Upper lobe of left lung (tissue), 6 donors: Measurements from ENCODE around the gene IL17RB. TPM values are rescaled to one million over a fixed set of nuclear protein-coding genes. Genes with fewer than 3 reads are reported as not detected.
A peak's percentile ranks its signal among the peaks of the same experiment; 100 is the strongest.

Experiments used
- ATAC-seq, 2 donors: fragments of 200-7000 bp; cut with Tn5 transposase; one replicate each; pipeline ENCODE4 v1.9.1; 2022; ENCODE audit warnings: mild to moderate bottlenecking in 2 of 2, moderate library complexity in 2 of 2; ENCODE audit not compliant: low FRiP score in 2 of 2
- DNase-seq, 2 donors: peaks; one replicate each; pipeline ENCODE4 v3.0.0-alpha.2; 2019 to 2020
- H3K27ac ChIP-seq, 4 donors: fragments of 200-600 bp; sonication (generic); one replicate each; pipeline ENCODE4 v1.5.1; 2016 to 2019
- H3K27me3 ChIP-seq, 4 donors: fragments of 200-600 bp; sonication (generic); one replicate each; pipeline ENCODE4 v1.5.1; 2017 to 2019
- H3K36me3 ChIP-seq, 4 donors: fragments of 200-600 bp; sonication (generic); one replicate each; pipeline ENCODE4 v1.5.1; 2016 to 2019
- H3K4me1 ChIP-seq, 4 donors: fragments of 200-600 bp; sonication (generic); one replicate each; pipeline ENCODE4 v1.5.1; 2018 to 2019
- H3K4me3 ChIP-seq, 4 donors: fragments of 200-600 bp; sonication (generic); one replicate each; pipeline ENCODE4 v1.5.1; 2017 to 2019; ENCODE audit warnings: mild to moderate bottlenecking in 2 of 4, moderate library complexity in 1 of 4
- H3K9me3 ChIP-seq, 4 donors: fragments of 200-600 bp; sonication (generic); one replicate each; pipeline ENCODE4 v1.5.1; 2018 to 2019
- EP300 ChIP-seq, 4 donors: sonication (generic); formaldehyde crosslinking; IDR thresholded peaks; one replicate each; pipeline ENCODE4 v1.5.1; 2017; ENCODE audit warnings: antibody characterized with exemption in 4 of 4, control low read depth in 2 of 4
- POLR2A ChIP-seq, 4 donors: fragments of 450-650 bp; IDR thresholded peaks; one replicate each; pipeline ENCODE4 v1.5.1; 2016 to 2017; ENCODE audit warnings: antibody characterized with exemption in 4 of 4, mild to moderate bottlenecking in 2 of 4
- POLR2AphosphoS5 ChIP-seq, 2 donors: sonication (generic); formaldehyde crosslinking; IDR thresholded peaks; one replicate each; pipeline ENCODE4 v1.5.1; 2017; ENCODE audit warnings: antibody characterized with exemption in 2 of 2
- WGBS, 2 donors: methylation state at CpG; one replicate each; pipeline ENCODE4 v1.1.5; 2017 to 2018; 5-methylcytosine and 5-hydroxymethylcytosine counted together
- total RNA-seq, 6 donors: library from RNA; depleted of rRNA in 4 of 6; stranded (reverse); fragments of >200 nt in 4 of 6; gene quantifications; one replicate each; pipeline versions ENCODE4 v1.1.0 to v1.2.1, GENCODE V29; 2016 to 2021
- TF ChIP-seq, protein P1 (sequence below), 6 experiments: fragments of 450-650 bp in 4 of 6; fragments of 200-600 bp in 2 of 6; sonication (generic) in 2 of 6; IDR thresholded peaks; one replicate each; pipeline ENCODE4 v1.5.1; 2016 to 2019; ENCODE audit warnings: antibody characterized with exemption in 6 of 6
- donor health status: DM: no; HTN: no; CAD: no; lungs with moderate emphysema.
- donor health status: DM: no; HTN: yes; CAD: no; lungs with severe emphysema.

Gene IL17RB
- total RNA-seq, 6 donors from 2014 or later, result 3.1 to 15.6 (median 6.3) TPM

DNA sequence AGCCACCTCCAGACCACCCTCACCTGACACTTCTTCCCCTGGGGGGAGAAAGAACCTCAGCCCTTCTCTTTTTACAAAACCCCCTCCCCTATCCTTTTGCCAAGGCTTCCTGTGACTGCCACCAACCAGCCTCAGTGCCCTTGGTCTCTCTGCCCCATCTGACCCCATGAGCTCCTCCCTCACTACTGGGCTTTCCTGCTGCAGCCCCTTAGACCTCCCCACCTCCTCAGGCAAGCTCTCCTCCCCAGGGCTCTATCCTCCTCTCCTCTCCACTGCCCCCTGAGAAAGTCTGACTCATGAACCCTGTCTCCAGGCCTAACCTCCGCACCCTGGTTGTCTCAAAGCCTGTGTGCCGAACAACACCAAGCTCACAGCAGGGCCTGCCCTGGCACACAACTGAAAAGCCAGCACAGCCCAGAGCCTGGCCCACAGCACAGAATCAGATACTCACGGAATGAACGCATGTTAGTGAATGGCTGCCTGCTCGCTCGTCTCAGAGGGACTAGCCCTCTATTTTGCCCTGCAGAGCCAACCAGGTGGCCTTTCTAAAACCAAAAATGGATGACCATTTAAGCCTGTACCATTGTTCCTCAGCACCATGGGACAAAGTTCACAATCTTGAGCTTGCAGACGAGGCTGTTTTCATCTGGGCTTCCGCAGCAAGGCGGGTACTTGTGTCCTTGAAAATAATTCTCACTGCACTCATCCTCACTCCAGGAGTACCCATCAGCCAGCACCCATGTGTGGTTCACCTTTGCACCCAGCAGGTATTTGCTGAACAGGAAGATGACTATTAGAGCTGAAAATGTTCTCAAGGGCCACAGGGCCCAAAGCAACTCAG, 1.9 kb upstream of the IL17RB start:
- no peak for ATAC-seq
- H3K27ac ChIP-seq, result no peak overlapping the region

DNA sequence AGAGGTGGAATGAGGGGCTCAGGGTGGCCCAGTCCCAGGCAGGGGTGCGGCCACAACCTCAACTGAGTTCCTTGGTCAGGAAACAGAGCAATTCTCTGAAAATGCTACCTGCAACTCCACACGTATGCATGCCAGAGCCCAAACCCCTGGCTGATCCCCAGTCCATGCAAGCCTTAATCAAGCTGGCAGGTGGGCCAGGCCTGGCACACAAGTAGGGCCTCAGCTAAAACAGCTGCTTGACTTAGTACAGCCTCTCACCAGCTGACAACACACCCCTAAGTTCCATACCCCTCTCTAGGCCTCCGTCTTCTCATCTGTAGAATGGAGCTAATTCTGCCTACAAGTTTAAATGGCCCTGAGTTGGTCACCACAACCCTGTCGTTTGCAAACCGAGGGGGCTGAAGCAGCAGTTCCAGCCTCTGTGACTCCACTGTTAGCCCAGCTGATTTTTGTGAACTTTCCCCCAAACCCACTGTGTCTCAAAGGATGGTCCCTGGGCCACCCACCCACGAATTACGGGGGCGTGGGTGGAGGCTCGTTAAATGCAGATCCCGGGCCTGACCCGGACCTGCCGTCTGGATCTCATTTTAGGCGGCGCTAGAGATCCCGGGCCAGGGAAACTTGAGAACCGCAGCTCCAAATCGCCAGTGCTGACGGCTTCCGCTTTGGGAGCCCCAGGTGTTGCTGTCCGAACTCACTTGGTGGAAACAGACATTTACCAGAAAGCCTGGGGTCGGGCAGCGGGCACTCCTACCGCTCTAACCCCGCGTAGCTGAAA, 1.1 kb upstream of the IL17RB start:
- Histone ChIP-seq H3K9me3 (no peaks in the 10 kb centered on the region), H3K4me1 (peaks cover 8 to 48% (median 22%) of the 10 kb centered on the region in 4 donors), H3K36me3 (no peaks in the 10 kb centered on the region), H3K4me3 (peak overlapping the region; percentile 36 to 75 (median 70)), H3K27me3 (peaks cover 0 to 2% (median 0%) of the 10 kb centered on the region in 4 donors), H3K27ac (peak overlapping the region; percentile 58 to 78 (median 74))
- no peak for TF ChIP-seq POLR2A (IDR thresholded peaks at IDR 0.05)
- TF ChIP-seq, protein P1, sequence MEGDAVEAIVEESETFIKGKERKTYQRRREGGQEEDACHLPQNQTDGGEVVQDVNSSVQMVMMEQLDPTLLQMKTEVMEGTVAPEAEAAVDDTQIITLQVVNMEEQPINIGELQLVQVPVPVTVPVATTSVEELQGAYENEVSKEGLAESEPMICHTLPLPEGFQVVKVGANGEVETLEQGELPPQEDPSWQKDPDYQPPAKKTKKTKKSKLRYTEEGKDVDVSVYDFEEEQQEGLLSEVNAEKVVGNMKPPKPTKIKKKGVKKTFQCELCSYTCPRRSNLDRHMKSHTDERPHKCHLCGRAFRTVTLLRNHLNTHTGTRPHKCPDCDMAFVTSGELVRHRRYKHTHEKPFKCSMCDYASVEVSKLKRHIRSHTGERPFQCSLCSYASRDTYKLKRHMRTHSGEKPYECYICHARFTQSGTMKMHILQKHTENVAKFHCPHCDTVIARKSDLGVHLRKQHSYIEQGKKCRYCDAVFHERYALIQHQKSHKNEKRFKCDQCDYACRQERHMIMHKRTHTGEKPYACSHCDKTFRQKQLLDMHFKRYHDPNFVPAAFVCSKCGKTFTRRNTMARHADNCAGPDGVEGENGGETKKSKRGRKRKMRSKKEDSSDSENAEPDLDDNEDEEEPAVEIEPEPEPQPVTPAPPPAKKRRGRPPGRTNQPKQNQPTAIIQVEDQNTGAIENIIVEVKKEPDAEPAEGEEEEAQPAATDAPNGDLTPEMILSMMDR (IDR thresholded peaks at IDR 0.05), result peak in 2 of 6 experiments; percentile 21 to 22
- ATAC-seq (peak; percentile 41 to 73), DNase-seq (peak in 1 of 2 donors; percentile 80)
- WGBS, 2 donors, result 17 to 43% methylated on average over 7 to 25 of the region's 25 CpGs

More for the DNA sequence above, 1.9 kb upstream of the IL17RB start:
- H3K9me3 ChIP-seq, result no peaks in the 10 kb centered on the region
- H3K27me3 ChIP-seq, result peaks cover 0 to 2% (median 0%) of the 10 kb centered on the region in 4 donors
- H3K4me1 ChIP-seq, result peaks cover 8 to 48% (median 22%) of the 10 kb centered on the region in 4 donors
- no peaks in the 10 kb centered on the region for H3K36me3 ChIP-seq
- no peak for DNase-seq
- no peak overlapping the region for H3K4me3 ChIP-seq
- no peak for TF ChIP-seq POLR2A (IDR thresholded peaks at IDR 0.05)
- no peak for TF ChIP-seq POLR2AphosphoS5 (IDR thresholded peaks at IDR 0.05)
- TF ChIP-seq, protein P1 (IDR thresholded peaks at IDR 0.05), result no peak
- no peak for TF ChIP-seq EP300 (IDR thresholded peaks at IDR 0.05)
- 81 to 96% methylated on average over 8 to 9 of the region's 9 CpGs for WGBS, 2 donors

DNA sequence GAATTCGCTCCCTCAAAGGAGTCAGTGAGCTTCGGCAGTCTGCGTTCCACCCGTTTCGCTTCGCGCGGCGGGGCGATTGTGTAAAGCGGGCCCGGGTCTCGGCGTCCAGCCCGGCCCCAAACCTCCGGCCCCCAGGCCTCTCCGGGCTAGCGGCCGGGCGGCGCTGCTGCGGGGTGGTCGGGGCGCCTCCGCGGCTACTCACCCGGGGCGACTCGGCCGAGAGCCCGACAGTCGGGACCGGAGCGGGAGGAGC, 561 bp upstream of the IL17RB start:
- Histone ChIP-seq H3K27ac (peak overlapping the region; percentile 58 to 78 (median 74)), H3K27me3 (peaks cover 0 to 2% (median 0%) of the 10 kb centered on the region in 4 donors), H3K4me1 (peaks cover 8 to 48% (median 22%) of the 10 kb centered on the region in 4 donors), H3K9me3 (no peaks in the 10 kb centered on the region), H3K4me3 (peak overlapping the region; percentile 36 to 75 (median 70)), H3K36me3 (no peaks in the 10 kb centered on the region)
- TF ChIP-seq EP300 (IDR thresholded peaks at IDR 0.05) (no peak), POLR2AphosphoS5 (IDR thresholded peaks at IDR 0.05) (no peak), POLR2A (IDR thresholded peaks at IDR 0.05) (no peak)
- TF ChIP-seq, protein P1 (IDR thresholded peaks at IDR 0.05), result no peak
- no peak for DNase-seq
- WGBS, 2 donors, result 0% methylated on average over 14 of the region's 34 CpGs; no CpG with 5 or more reads in 1 of the 2 donors
- no peak for ATAC-seq

DNA sequence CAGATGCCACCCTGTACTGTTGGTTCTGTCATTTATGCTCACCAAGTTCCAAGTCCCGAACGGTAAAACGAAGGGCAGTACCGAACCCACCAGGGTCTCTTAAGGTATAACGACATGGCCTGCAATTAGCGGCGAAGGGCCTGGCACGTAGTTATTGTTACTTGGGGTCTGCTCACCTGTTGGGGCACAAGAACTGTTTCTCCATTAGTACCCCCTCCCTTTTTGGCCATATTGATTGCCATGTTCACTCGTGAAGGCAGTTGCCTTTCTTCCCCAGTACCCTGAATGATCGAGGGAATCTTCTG, 435 bp downstream of the IL17RB start:
- peak overlapping the region in 3 of 4 donors; percentile 69 to 75 (median 72) for H3K4me3 ChIP-seq
- WGBS, 2 donors, result 64 to 70% methylated on average over 10 of the region's 10 CpGs
- H3K4me1 ChIP-seq, result peaks cover 8 to 48% (median 22%) of the 10 kb centered on the region in 4 donors
- H3K9me3 ChIP-seq, result no peaks in the 10 kb centered on the region
- H3K27me3 ChIP-seq, result peaks cover 0 to 2% (median 0%) of the 10 kb centered on the region in 4 donors
- ATAC-seq (no peak), DNase-seq (no peak)
- no peak for TF ChIP-seq POLR2A (IDR thresholded peaks at IDR 0.05)
- TF ChIP-seq, protein P1 (IDR thresholded peaks at IDR 0.05), result no peak
- no peak for TF ChIP-seq POLR2AphosphoS5 (IDR thresholded peaks at IDR 0.05)
- TF ChIP-seq EP300 (IDR thresholded peaks at IDR 0.05), result no peak
- no peaks in the 10 kb centered on the region for H3K36me3 ChIP-seq
- no peak overlapping the region for H3K27ac ChIP-seq
